K562 (cell line): ENCODE measurements around the gene FOXA3. TPM values are rescaled to one million over a fixed set of nuclear protein-coding genes. Genes with fewer than 3 reads are reported as not detected.

Source experiments
- ETV1 ChIP-seq: fragments of 450-650 bp; conservative IDR thresholded peaks from 2 replicates; pipeline ENCODE4 v1.6.1; 2016; ENCODE audit warnings: missing genetic modification characterization, control low read depth, low read depth, missing compliant biosample characterization
- HDAC2 ChIP-seq: fragments of 450-650 bp; IDR thresholded peaks from 2 replicates; pipeline ENCODE4 v1.6.1; 2016; ENCODE audit warnings: mild to moderate bottlenecking
- MAX ChIP-seq: sonication (generic); formaldehyde crosslinking; IDR thresholded peaks from 2 replicates; pipeline ENCODE4 v1.9.0; 2022; ENCODE audit warnings: mild to moderate bottlenecking, missing genetic modification reagents
- NCOR1 ChIP-seq: fragments of 450-650 bp; IDR thresholded peaks from 2 replicates; pipeline ENCODE4 v1.6.1; 2016; ENCODE audit warnings: mild to moderate bottlenecking, moderate library complexity
- NFIX ChIP-seq: fragments of 250-450 bp; sonication (Bioruptor Pico); IDR thresholded peaks from 2 replicates; pipeline ENCODE4 v1.4.0; 2020; ENCODE audit warnings: low read depth, mild to moderate bottlenecking, moderate library complexity
- NR2C1 ChIP-seq, 2 experiments: fragments of 450-650 bp; IDR thresholded peaks; 2 replicates each; pipeline ENCODE4 v1.6.1; 2017; ENCODE audit warnings: mild to moderate bottlenecking in 2 of 2, antibody characterized with exemption in 1 of 2, inconsistent platforms in 1 of 2, missing compliant biosample characterization in 1 of 2, missing genetic modification characterization in 1 of 2
- RFX5 ChIP-seq: IDR thresholded peaks from 2 replicates; pipeline ENCODE4 v1.6.1; 2011; ENCODE audit warnings: low read depth, mild to moderate bottlenecking, improper control_type of control experiment, low read length
- SUPT5H ChIP-seq: fragments of 450-650 bp; IDR thresholded peaks from 2 replicates; pipeline ENCODE4 v1.6.1; 2016
- TAF1 ChIP-seq: IDR thresholded peaks from 2 replicates; pipeline ENCODE4 v1.6.1; 2011; ENCODE audit warnings: mild to moderate bottlenecking, low read length, moderate library complexity; ENCODE audit not compliant: insufficient read depth, control insufficient read depth, severe bottlenecking; ENCODE audit errors: extremely low read depth
- TEAD1 ChIP-seq, 2 experiments: fragments of 450-650 bp in 1 of 2; sonication (generic) in 1 of 2; formaldehyde crosslinking; IDR thresholded peaks; 2 replicates each; pipeline versions ENCODE4 v1.4.0 to v1.8.0; 2020 to 2022; ENCODE audit warnings: mild to moderate bottlenecking in 2 of 2, missing genetic modification reagents in 1 of 2
- TGIF2 ChIP-seq: sonication (generic); formaldehyde crosslinking; IDR thresholded peaks from 2 replicates; pipeline ENCODE4 v1.8.1; 2022; ENCODE audit warnings: mild to moderate bottlenecking, missing genetic modification reagents, moderate library complexity
- XRCC5 ChIP-seq: fragments of 200-400 bp; formaldehyde crosslinking; IDR thresholded peaks from 2 replicates; pipeline ENCODE4 v1.6.1; 2017; ENCODE audit warnings: low read depth, mild to moderate bottlenecking, low read length
- ZBTB11 ChIP-seq, 3 experiments: fragments of 200-800 bp in 1 of 3; fragments of 250-450 bp in 1 of 3; fragments of 450-650 bp in 1 of 3; sonication (Bioruptor Pico) in 1 of 3; sonication (Bioruptor generic) in 1 of 3; formaldehyde crosslinking in 1 of 3; IDR thresholded peaks; 2 replicates each; pipeline versions ENCODE4 v1.6.1 to v1.8.0; 2016 to 2022; ENCODE audit warnings: mild to moderate bottlenecking in 2 of 3, missing genetic modification characterization in 2 of 3, missing compliant biosample characterization in 1 of 3, moderate library complexity in 1 of 3
- ZBTB43 ChIP-seq: sonication (generic); formaldehyde crosslinking; IDR thresholded peaks from 2 replicates; pipeline ENCODE4 v1.8.0; 2023; ENCODE audit warnings: mild to moderate bottlenecking, missing genetic modification reagents
- ZFX ChIP-seq: sonication (generic); formaldehyde crosslinking; IDR thresholded peaks from 2 replicates; pipeline ENCODE4 v1.8.0; 2022; ENCODE audit warnings: mild to moderate bottlenecking, missing genetic modification reagents, moderate library complexity
- ZNF174 ChIP-seq: fragments of 250-450 bp; sonication (Bioruptor Pico); IDR thresholded peaks from 2 replicates; pipeline ENCODE4 v1.4.0; 2020; ENCODE audit warnings: mild to moderate bottlenecking
- ZNF707 ChIP-seq: fragments of 250-450 bp; sonication (Bioruptor Pico); conservative IDR thresholded peaks from 2 replicates; pipeline ENCODE4 v1.8.0; 2022; ENCODE audit warnings: inconsistent platforms, mild to moderate bottlenecking, moderate library complexity
- polyA plus RNA-seq, 8 experiments: library from polyadenylated mRNA; depleted of rRNA in 4 of 8; stranded (reverse) in 5 of 8; unstranded in 3 of 8; fragments of >200 nt; fragmentation: Nextera tagmentation in 2 of 8; fragmentation: Illumina TruSeq in 1 of 8; extraction: Ambion mirVana in 2 of 8; extraction: Trizol in 1 of 8; gene quantifications; 2 replicates each; pipeline versions ENCODE4 v1.2.1 to v1.2.3, GENCODE V29; 2011 to 2014; ENCODE audit warnings: inconsistent platforms in 1 of 8, missing spikeins in 1 of 8
- total RNA-seq, 7 experiments: library from RNA; depleted of rRNA in 6 of 7; stranded (reverse); fragments of >200 nt in 6 of 7; fragmentation: Illumina TruSeq in 2 of 7; extraction: Trizol in 2 of 7; gene quantifications; 2 replicates each; pipeline versions ENCODE4 v1.2.1 to v1.2.3, GENCODE V29; 2011 to 2021; ENCODE audit warnings: low replicate concordance in 1 of 7
- TF ChIP-seq, protein P1 (sequence below): IDR thresholded peaks from 2 replicates; pipeline ENCODE4 v1.6.1; 2016; ENCODE audit warnings: missing genetic modification characterization, missing compliant biosample characterization
- TF ChIP-seq, protein P2 (sequence below): fragments of 450-650 bp; IDR thresholded peaks from one replicate; pipeline ENCODE4 v1.6.1; 2018; ENCODE audit warnings: mild to moderate bottlenecking, moderate library complexity; ENCODE audit not compliant: partially characterized antibody

FOXA3 gene
- total and polyA plus RNA-seq, 9 of the 15 experiments (the other 6 are each of a cell fraction or from before 2014, with no cell fraction given) = 1.3 to 15.5 (median 4.7) TPM

- TF ChIP-seq, protein P1, sequence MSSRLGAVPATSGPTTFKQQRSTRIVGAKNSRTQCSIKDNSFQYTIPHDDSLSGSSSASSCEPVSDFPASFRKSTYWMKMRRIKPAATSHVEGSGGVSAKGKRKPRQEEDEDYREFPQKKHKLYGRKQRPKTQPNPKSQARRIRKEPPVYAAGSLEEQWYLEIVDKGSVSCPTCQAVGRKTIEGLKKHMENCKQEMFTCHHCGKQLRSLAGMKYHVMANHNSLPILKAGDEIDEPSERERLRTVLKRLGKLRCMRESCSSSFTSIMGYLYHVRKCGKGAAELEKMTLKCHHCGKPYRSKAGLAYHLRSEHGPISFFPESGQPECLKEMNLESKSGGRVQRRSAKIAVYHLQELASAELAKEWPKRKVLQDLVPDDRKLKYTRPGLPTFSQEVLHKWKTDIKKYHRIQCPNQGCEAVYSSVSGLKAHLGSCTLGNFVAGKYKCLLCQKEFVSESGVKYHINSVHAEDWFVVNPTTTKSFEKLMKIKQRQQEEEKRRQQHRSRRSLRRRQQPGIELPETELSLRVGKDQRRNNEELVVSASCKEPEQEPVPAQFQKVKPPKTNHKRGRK = no peak
- TF ChIP-seq TEAD1 (CRISPR knock-in tag; IDR thresholded peaks at IDR 0.05) (peak in 1 of 2 experiments; percentile 58; a peak in 1 of 4 replicates), TAF1 (no peak), ZFX (CRISPR knock-in tag) (no peak), HDAC2 (0 out of 2 replicates have a peak, but pooled peaks have one; percentile 25), NFIX (CRISPR knock-in tag) (no peak), NCOR1 (no peak; the same call in 1 of the 2 replicates), NR2C1 (IDR thresholded peaks at IDR 0.05) (0 out of 2 replicates have a peak, but pooled peaks have one; percentile 28), NR2C1 (tag; IDR thresholded peaks at IDR 0.05) (no peak), ZBTB43 (CRISPR knock-in tag) (no peak), MAX (CRISPR knock-in tag) (peak; percentile 63), ETV1 (tag) (no peak), ZNF707 (CRISPR knock-in tag) (no peak), RFX5 (no peak), ZNF174 (CRISPR knock-in tag) (no peak), TGIF2 (no peak), ZBTB11 (CRISPR knock-in tag; IDR thresholded peaks at IDR 0.05) (no peak), SUPT5H (no peak), XRCC5 (peak; percentile 96)
- TF ChIP-seq, protein P2, sequence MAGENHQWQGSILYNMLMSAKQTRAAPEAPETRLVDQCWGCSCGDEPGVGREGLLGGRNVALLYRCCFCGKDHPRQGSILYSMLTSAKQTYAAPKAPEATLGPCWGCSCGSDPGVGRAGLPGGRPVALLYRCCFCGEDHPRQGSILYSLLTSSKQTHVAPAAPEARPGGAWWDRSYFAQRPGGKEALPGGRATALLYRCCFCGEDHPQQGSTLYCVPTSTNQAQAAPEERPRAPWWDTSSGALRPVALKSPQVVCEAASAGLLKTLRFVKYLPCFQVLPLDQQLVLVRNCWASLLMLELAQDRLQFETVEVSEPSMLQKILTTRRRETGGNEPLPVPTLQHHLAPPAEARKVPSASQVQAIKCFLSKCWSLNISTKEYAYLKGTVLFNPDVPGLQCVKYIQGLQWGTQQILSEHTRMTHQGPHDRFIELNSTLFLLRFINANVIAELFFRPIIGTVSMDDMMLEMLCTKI = no peak
Observed at GRCh38 chr19:45817010-45817724, 47.0 kb upstream of the FOXA3 start (continued).
